IMR-90 (cell line): ENCODE data around the gene OSBPL8. TPM values are rescaled to one million over a fixed set of nuclear protein-coding genes. Genes with fewer than 3 reads are reported as not detected.

Source experiments
- ATAC-seq: fragments of 200-7000 bp; cut with Tn5 transposase; 2 replicates; pipeline ENCODE4 v1.9.1; 2020; ENCODE audit warnings: low read depth, mild to moderate bottlenecking, moderate library complexity
- BruUV-seq: library from RNA; stranded (reverse); fragments of 400-500 nt; replicated peaks from 2 replicates; lab custom pipeline; 2021; lab: Mats Ljungman, UMichigan
- CTCF ChIA-PET: fragments of 300-600 bp; formaldehyde crosslinking; extraction: SDS; loops from one replicate; lab custom pipeline; 2021; ENCODE audit warnings: antibody characterized with exemption; lab: Yijun Ruan, JAX
- POLR2A ChIA-PET: fragments of 300-600 bp; sonication (Branson Sonifier 250); formaldehyde crosslinking; loops from one replicate; lab custom pipeline; 2022; ENCODE audit warnings: antibody characterized with exemption; ENCODE audit not compliant: unreplicated experiment; lab: Charles Lee
- DNase-seq: peaks from one replicate; pipeline ENCODE4 v3.0.0; 2013
- H2AFZ ChIP-seq: replicated peaks from 2 replicates; pipeline ENCODE3; 2013; ENCODE audit warnings: low read length, mild to moderate bottlenecking; ENCODE audit not compliant: poor library complexity
- H2AK5ac ChIP-seq: 2 replicates; pipeline ENCODE4 v1.6.1; 2013; ENCODE audit warnings: low read depth, low read length, inconsistent platforms
- H2AK9ac ChIP-seq: replicated peaks from 2 replicates; pipeline ENCODE3; 2013; ENCODE audit warnings: mild to moderate bottlenecking, low read depth, low read length, moderate library complexity; ENCODE audit not compliant: poor library complexity
- H2BK120ac ChIP-seq: 2 replicates; pipeline ENCODE4 v1.6.1; 2013; ENCODE audit warnings: low read depth, low read length, inconsistent platforms
- H2BK15ac ChIP-seq: 3 replicates; pipeline ENCODE4 v1.6.1; 2013; ENCODE audit warnings: low read depth, low read length, inconsistent platforms
- H2BK20ac ChIP-seq: 2 replicates; pipeline ENCODE4 v1.6.1; 2013; ENCODE audit warnings: low read depth, mild to moderate bottlenecking, inconsistent platforms, low read length, moderate library complexity
- H2BK5ac ChIP-seq: 2 replicates; pipeline ENCODE4 v1.6.1; 2013; ENCODE audit warnings: mild to moderate bottlenecking, low read depth, low read length, inconsistent platforms; ENCODE audit not compliant: poor library complexity, severe bottlenecking
- H3K14ac ChIP-seq: replicated peaks from 2 replicates; pipeline ENCODE4 v1.6.1; 2013; ENCODE audit warnings: low read depth, low read length, inconsistent platforms
- H3K18ac ChIP-seq: 2 replicates; pipeline ENCODE4 v1.6.1; 2013; ENCODE audit warnings: low read depth, low read length, control low read depth
- H3K23ac ChIP-seq: 2 replicates; pipeline ENCODE4 v1.6.1; 2013; ENCODE audit warnings: low read depth, low read length, inconsistent platforms
- H3K27ac ChIP-seq: 2 replicates; pipeline ENCODE4 v1.5.1; 2013; ENCODE audit warnings: mild to moderate bottlenecking, control low read depth, low read length; ENCODE audit not compliant: insufficient read depth
- H3K27me3 ChIP-seq: 2 replicates; pipeline ENCODE4 v1.6.1; 2013; ENCODE audit warnings: low read length; ENCODE audit not compliant: control insufficient read depth, insufficient read depth
- H3K36me3 ChIP-seq: 2 replicates; pipeline ENCODE4 v1.6.1; 2013; ENCODE audit warnings: low read length, mixed read lengths; ENCODE audit not compliant: control insufficient read depth, insufficient read depth
- H3K4ac ChIP-seq: 2 replicates; pipeline ENCODE4 v1.6.1; 2013; ENCODE audit warnings: low read depth, low read length, inconsistent platforms
- H3K4me1 ChIP-seq: 2 replicates; pipeline ENCODE4 v1.6.1; 2013; ENCODE audit warnings: low read length, mixed read lengths; ENCODE audit not compliant: control insufficient read depth, insufficient read depth
- H3K4me2 ChIP-seq: 2 replicates; pipeline ENCODE4 v1.6.1; 2013; ENCODE audit warnings: low read depth, mild to moderate bottlenecking, control low read depth, low read length, moderate library complexity
- H3K4me3 ChIP-seq: 2 replicates; pipeline ENCODE4 v1.5.1; 2013; ENCODE audit warnings: low read depth, mild to moderate bottlenecking, control low read depth, low read length, moderate library complexity; ENCODE audit not compliant: insufficient read depth
- H3K56ac ChIP-seq: 2 replicates; pipeline ENCODE4 v1.6.1; 2013; ENCODE audit warnings: low read length, inconsistent platforms; ENCODE audit not compliant: insufficient read depth; ENCODE audit errors: extremely low read depth
- H3K79me1 ChIP-seq, 2 experiments: 2 replicates each; pipeline ENCODE4 v1.6.1; 2013; ENCODE audit warnings: low read length in 2 of 2, inconsistent platforms in 1 of 2, low read depth in 1 of 2
- H3K9ac ChIP-seq: 2 replicates; pipeline ENCODE4 v1.6.1; 2013; ENCODE audit warnings: low read depth, low read length, control low read depth
- H3K9me1 ChIP-seq: 2 replicates; pipeline ENCODE4 v1.6.1; 2013; ENCODE audit warnings: low read length, inconsistent platforms; ENCODE audit not compliant: insufficient read depth
- H3K9me3 ChIP-seq: 2 replicates; pipeline ENCODE4 v1.6.1; 2013; ENCODE audit warnings: low read length; ENCODE audit not compliant: control insufficient read depth, insufficient read depth
- H4K20me1 ChIP-seq: 2 replicates; pipeline ENCODE4 v1.6.1; 2013; ENCODE audit warnings: low read length, inconsistent platforms; ENCODE audit not compliant: insufficient read depth
- H4K5ac ChIP-seq: 2 replicates; pipeline ENCODE4 v1.6.1; 2013; ENCODE audit warnings: mild to moderate bottlenecking, low read depth, low read length, control low read depth
- H4K8ac ChIP-seq, 2 experiments: 2 replicates each; pipeline ENCODE4 v1.6.1; 2013; ENCODE audit warnings: low read depth in 2 of 2, low read length in 2 of 2, control low read depth in 1 of 2, inconsistent platforms in 1 of 2
- H4K91ac ChIP-seq: 2 replicates; pipeline ENCODE4 v1.6.1; 2013; ENCODE audit warnings: low read depth, low read length, inconsistent platforms; ENCODE audit not compliant: insufficient read depth
- BHLHE40 ChIP-seq: fragments of 150-350 bp; IDR thresholded peaks from 2 replicates; pipeline ENCODE4 v1.6.1; 2016; ENCODE audit warnings: mild to moderate bottlenecking, low read depth, low read length
- MAFK ChIP-seq: IDR thresholded peaks from 2 replicates; pipeline ENCODE4 v1.6.1; 2012; ENCODE audit warnings: low read depth, low read length, improper control_type of control experiment
- RFX5 ChIP-seq: IDR thresholded peaks from 2 replicates; pipeline ENCODE4 v1.8.0; 2012; ENCODE audit warnings: low read depth, mild to moderate bottlenecking, low read length, moderate library complexity
- USF2 ChIP-seq: fragments of 150-350 bp; IDR thresholded peaks from 2 replicates; pipeline ENCODE4 v1.6.1; 2017; ENCODE audit warnings: mild to moderate bottlenecking, antibody characterized with exemption, low read length, low read depth
- WGBS, 2 experiments: methylation state at CpG; one replicate each; pipeline versions ENCODE4 v1.1.5 to v1.1.7; 2013; ENCODE audit warnings: missing lambda C conversion rate in 2 of 2; ENCODE audit not compliant: insufficient read length in 1 of 2; ENCODE audit errors: extremely low coverage in 2 of 2; 5-methylcytosine and 5-hydroxymethylcytosine counted together
- dilution Hi-C: fragments of 300-500 bp; cut with HindIII; formaldehyde crosslinking; loops from one replicate; pipeline ENCODE4 v1.14.3; 2018; ENCODE audit warnings: low sequenced_read_pairs; ENCODE audit not compliant: unreplicated experiment
- in situ Hi-C: fragments of 300-500 bp; cut with MboI; formaldehyde crosslinking; loops from 3 replicates; pipeline ENCODE4 v1.14.3; 2019; ENCODE audit warnings: low sequenced_read_pairs, inconsistent platforms, mixed read lengths
- intact Hi-C: fragments of 100-400 bp; cut with micrococcal nuclease; formaldehyde crosslinking; loops from 2 replicates; pipeline ENCODE4 v1.10.0; 2022
- polyA plus RNA-seq, 3 experiments: library from polyadenylated mRNA; depleted of rRNA; stranded (reverse); fragments of >200 nt; gene quantifications; 2 replicates each; pipeline ENCODE4 v1.2.3, GENCODE V29; 2012; ENCODE audit warnings: low replicate concordance in 1 of 3
- total RNA-seq: library from RNA; depleted of rRNA; stranded (reverse); fragments of >200 nt; gene quantifications from 2 replicates; pipeline ENCODE4 v1.2.3, GENCODE V29; 2012

The OSBPL8 gene
- total and polyA plus RNA-seq, 2 of the 4 experiments (the other 2 are of a cell fraction): 17.8 to 24.2 TPM

DNA sequence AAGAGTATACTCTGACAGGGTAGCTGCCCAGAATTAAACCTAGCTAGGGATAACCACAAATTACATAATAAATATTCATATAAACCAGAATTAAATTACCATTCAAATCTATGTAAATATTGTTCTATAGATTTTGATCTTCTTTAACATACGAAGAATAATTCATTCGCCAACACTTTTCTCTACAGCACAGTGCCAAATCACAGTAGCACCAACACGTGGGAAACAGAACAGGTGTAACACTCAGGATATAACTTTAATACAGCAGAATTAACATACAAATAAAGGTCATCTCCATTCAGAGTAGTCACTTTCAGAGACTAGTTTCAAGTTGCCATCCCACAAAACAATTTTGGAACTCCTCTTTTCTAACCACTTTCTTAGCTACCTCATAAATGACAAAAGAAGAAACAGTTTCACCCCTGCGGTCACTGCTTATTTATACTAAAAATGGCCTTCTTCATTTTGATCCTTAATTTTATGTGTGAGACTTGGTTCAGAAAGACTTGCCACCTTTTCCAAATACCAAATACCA lies 15.7 kb downstream of the OSBPL8 start:
- Histone ChIP-seq H3K4me2 (no peak overlapping the region), H3K9ac (no peak overlapping the region), H4K5ac (no peak overlapping the region), H2AFZ (no peak overlapping the region), H3K4ac (no peak overlapping the region), H3K4me1 (peaks cover 3% of the 10 kb centered on the region), H3K9me1 (peaks cover 5% of the 10 kb centered on the region; the same call in 1 of the 2 replicates), H3K79me1 (peaks cover 33 to 49% of the 10 kb centered on the region in 2 experiments), H2BK20ac (no peak overlapping the region), H2AK5ac (no peak overlapping the region), H2BK120ac (no peak overlapping the region), H4K91ac (no peak overlapping the region), H3K27me3 (no peaks in the 10 kb centered on the region), H2AK9ac (no peak overlapping the region), H3K14ac (no peak overlapping the region), H3K4me3 (no peak overlapping the region), H2BK15ac (no peak overlapping the region), H2BK5ac (no peak overlapping the region), H4K20me1 (peaks cover 22% of the 10 kb centered on the region), H3K9me3 (no peaks in the 10 kb centered on the region), H3K56ac (no peak overlapping the region), H3K23ac (no peak overlapping the region), H4K8ac (no peak overlapping the region), H3K27ac (no peak overlapping the region), H3K36me3 (no peaks in the 10 kb centered on the region), H3K18ac (no peak overlapping the region)
- TF ChIP-seq USF2: no peak
- no peak for TF ChIP-seq BHLHE40
- TF ChIP-seq RFX5: no peak
- TF ChIP-seq MAFK: no peak
- POLR2A ChIA-PET: no interaction called here
- no TSS peak for BruUV-seq
- intact Hi-C loops: loop anchor here (2.0 kb wide), 1 partner anchor 39 kb away; no protein-coding TSS in a partner anchor
- no CpG with 5 or more reads among the region's 4 CpGs for WGBS, 2 experiments
- dilution Hi-C loops: no loop called here
- ATAC-seq (no peak), DNase-seq (no peak)
- in situ Hi-C loops: no loop called here
- CTCF ChIA-PET: no interaction called here
